ENCODE measurements around the gene MUC5AC. TPM values are rescaled to one million over a fixed set of nuclear protein-coding genes. Genes with fewer than 3 reads are reported as not detected.

MUC5AC gene
- total RNA-seq, 1 experiment from 2014 or later, result 51.2 TPM

GRCh38 chr11:1225386-1226225 is 67.9 kb downstream of the MUC5AC start:
- Mint-ChIP-seq H3K4me1 (ENCODE audit: low read depth, unreplicated experiment) (peaks cover 16% of the 10 kb centered on the region), H3K9me3 (ENCODE audit: low read depth, unreplicated experiment) (no peaks in the 10 kb centered on the region), H3K27me3 (ENCODE audit: unreplicated experiment) (peaks cover 20% of the 10 kb centered on the region), H3K4me3 (ENCODE audit: low read depth, unreplicated experiment) (no peak overlapping the region), H3K36me3 (ENCODE audit: insufficient read depth, unreplicated experiment) (peaks cover 14% of the 10 kb centered on the region), H3K27ac (ENCODE audit: unreplicated experiment) (no peak overlapping the region)
- no TSS peak for BruUV-seq (replicated peaks)
- intact Hi-C loops (cut with micrococcal nuclease; ENCODE audit: unreplicated experiment), result no loop called here
- TF ChIP-seq, protein P1, sequence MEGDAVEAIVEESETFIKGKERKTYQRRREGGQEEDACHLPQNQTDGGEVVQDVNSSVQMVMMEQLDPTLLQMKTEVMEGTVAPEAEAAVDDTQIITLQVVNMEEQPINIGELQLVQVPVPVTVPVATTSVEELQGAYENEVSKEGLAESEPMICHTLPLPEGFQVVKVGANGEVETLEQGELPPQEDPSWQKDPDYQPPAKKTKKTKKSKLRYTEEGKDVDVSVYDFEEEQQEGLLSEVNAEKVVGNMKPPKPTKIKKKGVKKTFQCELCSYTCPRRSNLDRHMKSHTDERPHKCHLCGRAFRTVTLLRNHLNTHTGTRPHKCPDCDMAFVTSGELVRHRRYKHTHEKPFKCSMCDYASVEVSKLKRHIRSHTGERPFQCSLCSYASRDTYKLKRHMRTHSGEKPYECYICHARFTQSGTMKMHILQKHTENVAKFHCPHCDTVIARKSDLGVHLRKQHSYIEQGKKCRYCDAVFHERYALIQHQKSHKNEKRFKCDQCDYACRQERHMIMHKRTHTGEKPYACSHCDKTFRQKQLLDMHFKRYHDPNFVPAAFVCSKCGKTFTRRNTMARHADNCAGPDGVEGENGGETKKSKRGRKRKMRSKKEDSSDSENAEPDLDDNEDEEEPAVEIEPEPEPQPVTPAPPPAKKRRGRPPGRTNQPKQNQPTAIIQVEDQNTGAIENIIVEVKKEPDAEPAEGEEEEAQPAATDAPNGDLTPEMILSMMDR (IDR thresholded peaks at IDR 0.05; ENCODE audit: unreplicated experiment), result no peak
- DNase-seq, result no peak
- CTCF ChIA-PET, result interaction anchor here (1.3 kb wide), 1 partner anchor 21 kb away, joined by 4 read pairs; no protein-coding TSS in a partner anchor

DNA sequence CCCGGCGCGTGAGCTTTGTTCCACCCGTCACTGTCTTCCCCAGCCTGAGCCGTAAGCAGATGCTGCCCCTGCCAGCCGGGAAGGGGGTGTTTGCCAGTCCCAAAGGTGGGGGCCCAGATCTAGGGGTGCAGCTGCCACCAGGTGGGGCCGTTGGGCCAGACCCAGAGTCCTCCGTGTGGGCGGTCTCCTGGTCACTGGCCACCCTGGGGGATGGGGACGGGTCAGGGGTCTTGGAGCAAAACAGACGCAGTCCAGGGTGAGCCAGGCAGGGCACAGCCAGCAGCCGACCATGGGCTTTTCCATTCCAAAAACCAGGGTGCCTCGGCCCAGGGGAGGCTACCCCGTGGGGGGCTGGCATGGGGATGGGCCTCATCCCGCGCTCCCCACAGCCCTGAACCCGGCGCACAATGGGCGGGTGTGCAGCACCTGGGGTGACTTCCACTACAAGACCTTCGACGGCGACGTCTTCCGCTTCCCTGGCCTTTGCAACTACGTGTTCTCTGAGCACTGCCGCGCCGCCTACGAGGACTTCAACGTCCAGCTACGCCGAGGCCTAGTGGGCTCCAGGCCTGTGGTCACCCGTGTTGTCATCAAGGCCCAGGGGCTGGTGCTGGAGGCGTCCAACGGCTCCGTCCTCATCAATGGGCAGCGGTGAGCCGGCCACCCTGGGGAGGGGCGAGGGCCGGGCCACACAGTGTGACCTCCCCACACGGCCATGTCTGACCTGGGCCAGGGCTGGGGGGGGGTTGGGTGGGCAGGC is 68.7 kb downstream of the MUC5AC start:
- no peak for DNase-seq

DNA sequence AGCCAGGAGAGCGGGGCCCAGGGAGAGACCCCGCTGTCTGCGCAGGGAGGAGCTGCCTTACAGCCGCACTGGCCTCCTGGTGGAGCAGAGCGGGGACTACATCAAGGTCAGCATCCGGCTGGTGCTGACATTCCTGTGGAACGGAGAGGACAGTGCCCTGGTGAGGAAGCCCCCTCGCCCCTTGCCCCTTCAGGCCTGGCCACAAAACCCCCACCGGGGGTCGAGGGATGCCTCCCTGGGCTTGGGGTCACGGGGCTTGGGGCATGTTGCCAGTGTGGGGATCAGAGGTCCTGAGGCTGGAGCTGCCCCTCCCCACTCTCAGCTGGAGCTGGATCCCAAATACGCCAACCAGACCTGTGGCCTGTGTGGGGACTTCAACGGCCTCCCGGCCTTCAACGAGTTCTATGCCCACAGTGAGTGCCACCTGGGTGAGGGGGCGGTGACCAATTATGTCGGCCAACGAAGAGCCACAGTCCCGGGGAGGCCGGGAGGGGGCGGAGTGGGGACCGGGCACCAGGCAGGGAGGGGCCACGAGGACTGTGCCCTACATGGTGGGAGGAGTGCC is 69.3 kb downstream of the MUC5AC start:
- CTCF ChIA-PET, result interaction anchor here (0.5 kb wide), 1 partner anchor 162 kb away, joined by 6 read pairs; no protein-coding TSS in a partner anchor
- TF ChIP-seq, protein P1 (IDR thresholded peaks at IDR 0.05; ENCODE audit: unreplicated experiment), result peak; percentile 33
- DNase-seq, result no peak
- H3K27me3 Mint-ChIP-seq (ENCODE audit: unreplicated experiment), result peaks cover 8% of the 10 kb centered on the region
- H3K4me3 Mint-ChIP-seq (ENCODE audit: low read depth, unreplicated experiment), result no peak overlapping the region
- no peak overlapping the region for H3K27ac Mint-ChIP-seq (ENCODE audit: unreplicated experiment)
- intact Hi-C loops (cut with micrococcal nuclease; ENCODE audit: unreplicated experiment), result no loop called here
- no TSS peak for BruUV-seq (replicated peaks)
- no peaks in the 10 kb centered on the region for H3K9me3 Mint-ChIP-seq (ENCODE audit: low read depth, unreplicated experiment)
- H3K4me1 Mint-ChIP-seq (ENCODE audit: low read depth, unreplicated experiment), result peaks cover 16% of the 10 kb centered on the region
- H3K36me3 Mint-ChIP-seq (ENCODE audit: insufficient read depth, unreplicated experiment), result peaks cover 8% of the 10 kb centered on the region

More for the DNA sequence above, 68.7 kb downstream of the MUC5AC start:
- no TSS peak for BruUV-seq (replicated peaks)
- Mint-ChIP-seq H3K27me3 (ENCODE audit: unreplicated experiment) (peaks cover 12% of the 10 kb centered on the region), H3K36me3 (ENCODE audit: insufficient read depth, unreplicated experiment) (peaks cover 9% of the 10 kb centered on the region), H3K9me3 (ENCODE audit: low read depth, unreplicated experiment) (no peaks in the 10 kb centered on the region), H3K4me1 (ENCODE audit: low read depth, unreplicated experiment) (peaks cover 16% of the 10 kb centered on the region), H3K4me3 (ENCODE audit: low read depth, unreplicated experiment) (no peak overlapping the region), H3K27ac (ENCODE audit: unreplicated experiment) (no peak overlapping the region)
- TF ChIP-seq, protein P1 (IDR thresholded peaks at IDR 0.05; ENCODE audit: unreplicated experiment), result peak; percentile 40
- CTCF ChIA-PET, result no interaction called here
- intact Hi-C loops (cut with micrococcal nuclease; ENCODE audit: unreplicated experiment), result no loop called here

- CTCF ChIA-PET, result no interaction called here
- TF ChIP-seq, protein P1 (IDR thresholded peaks at IDR 0.05; ENCODE audit: unreplicated experiment), result no peak
- H3K27ac Mint-ChIP-seq (ENCODE audit: unreplicated experiment), result no peak overlapping the region
Measured at GRCh38 chr11:1227551-1228100, 69.9 kb downstream of the MUC5AC start.

More at GRCh38 chr11:1227551-1228100, 69.9 kb downstream of the MUC5AC start:
- intact Hi-C loops (cut with micrococcal nuclease; ENCODE audit: unreplicated experiment), result no loop called here
- peaks cover 8% of the 10 kb centered on the region for H3K27me3 Mint-ChIP-seq (ENCODE audit: unreplicated experiment)
- peaks cover 16% of the 10 kb centered on the region for H3K4me1 Mint-ChIP-seq (ENCODE audit: low read depth, unreplicated experiment)
- no peak overlapping the region for H3K4me3 Mint-ChIP-seq (ENCODE audit: low read depth, unreplicated experiment)
- no peak for DNase-seq
- no TSS peak for BruUV-seq (replicated peaks)
- H3K36me3 Mint-ChIP-seq (ENCODE audit: insufficient read depth, unreplicated experiment), result peaks cover 8% of the 10 kb centered on the region
- no peaks in the 10 kb centered on the region for H3K9me3 Mint-ChIP-seq (ENCODE audit: low read depth, unreplicated experiment)
